Thyroid gland (tissue), 4 donors: Measurements from ENCODE around the gene GMEB2.

Experiments
- CTCF ChIP-seq, 6 experiments: fragments of 200-600 bp in 3 of 6; fragments of 450-650 bp in 3 of 6; sonication (generic) in 3 of 6; IDR thresholded peaks; one replicate each; pipeline ENCODE4 v1.5.1; 2016 to 2019; ENCODE audit warnings: antibody characterized with exemption in 6 of 6, mild to moderate bottlenecking in 2 of 6, inconsistent platforms in 1 of 6, moderate library complexity in 1 of 6
- POLR2A ChIP-seq, 2 donors: fragments of 450-650 bp; IDR thresholded peaks; one replicate each; pipeline ENCODE4 v1.6.1; 2017; ENCODE audit warnings: antibody characterized with exemption in 2 of 2, mild to moderate bottlenecking in 2 of 2, moderate library complexity in 1 of 2

GRCh38 chr20:63562461-63563224, 64.3 kb downstream of the GMEB2 start:
- TF ChIP-seq CTCF (IDR thresholded peaks at IDR 0.05) (no peak), POLR2A (IDR thresholded peaks at IDR 0.05) (no peak)
